Endothelial cell of umbilical vein (primary cell): ENCODE results near the gene SAA2. TPM values are rescaled to one million over a fixed set of nuclear protein-coding genes. Genes with fewer than 3 reads are reported as not detected.

Experiments used
- BruUV-seq: library from RNA; stranded (reverse); fragments of 400-500 nt; replicated peaks from 2 replicates; lab custom pipeline; 2021; lab: Mats Ljungman, UMichigan
- CTCF ChIA-PET: fragments of 300-600, 350-600 bp; sonication (Branson Sonifier 250); formaldehyde crosslinking; loops from one replicate; lab custom pipeline; 2021; ENCODE audit warnings: antibody characterized with exemption, inconsistent platforms; lab: Charles Lee
- POLR2A ChIA-PET: fragments of 300-600, 350-600 bp; sonication (Branson Sonifier 250); formaldehyde crosslinking; loops from one replicate; lab custom pipeline; 2021; ENCODE audit warnings: antibody characterized with exemption, inconsistent platforms; lab: Charles Lee
- DNase-seq: peaks from one replicate; pipeline ENCODE4 v3.0.0-alpha.2; 2011; ENCODE audit warnings: low read depth, low spot score
- FAIRE-seq: peaks from 2 replicates; lab custom pipeline; 2011; peaks lifted over from hg19 to GRCh38; lab: Jason Lieb, UNC
- H2AFZ ChIP-seq: 2 replicates; pipeline ENCODE4 v1.6.0; 2012; ENCODE audit warnings: low read depth, low read length, control low read depth, inconsistent platforms
- H3K27ac ChIP-seq: 2 replicates; pipeline ENCODE4 v1.5.1; 2011; ENCODE audit warnings: low read depth, mild to moderate bottlenecking, control low read depth, low read length, moderate library complexity; ENCODE audit not compliant: insufficient read depth
- H3K27me3 ChIP-seq, 2 experiments: 2 replicates each; pipeline versions ENCODE4 v1.6.0 to v1.6.1; 2011; ENCODE audit warnings: low read length in 2 of 2, mixed read lengths in 1 of 2; ENCODE audit not compliant: control insufficient read depth in 2 of 2, insufficient read depth in 2 of 2
- H3K36me3 ChIP-seq, 2 experiments: 2 replicates in 1 of 2; 3 replicates in 1 of 2; pipeline ENCODE4 v1.5.1; 2011; ENCODE audit warnings: low read length in 2 of 2, mild to moderate bottlenecking in 1 of 2, moderate library complexity in 1 of 2; ENCODE audit not compliant: control insufficient read depth in 2 of 2, insufficient read depth in 2 of 2; ENCODE audit errors: extremely low read depth in 1 of 2
- H3K4me1 ChIP-seq: 3 replicates; pipeline ENCODE4 v1.5.1; 2011; ENCODE audit warnings: mild to moderate bottlenecking, low read length; ENCODE audit not compliant: control insufficient read depth, insufficient read depth; ENCODE audit errors: extremely low read depth
- H3K4me2 ChIP-seq: 2 replicates; pipeline ENCODE4 v1.6.1; 2011; ENCODE audit warnings: low read length, control low read depth, mixed read lengths; ENCODE audit not compliant: insufficient read depth
- H3K4me3 ChIP-seq, 3 experiments: fragments of 200-600 bp in 1 of 3; sonication (generic), shearing (Covaris generic) in 1 of 3; replicated peaks in 1 of 3; 2 replicates each; pipeline ENCODE4 v1.5.1; 2011 to 2016; ENCODE audit warnings: control low read depth in 3 of 3, low read length in 3 of 3, mild to moderate bottlenecking in 2 of 3, inconsistent platforms in 1 of 3, low read depth in 1 of 3, moderate library complexity in 1 of 3; ENCODE audit not compliant: insufficient read depth in 1 of 3
- H3K79me2 ChIP-seq: 2 replicates; pipeline ENCODE4 v1.6.0; 2012; ENCODE audit warnings: low read length, inconsistent platforms; ENCODE audit not compliant: control insufficient read depth, insufficient read depth
- H3K9ac ChIP-seq: replicated peaks from 2 replicates; pipeline ENCODE3; 2011; ENCODE audit warnings: low read length, control low read depth; ENCODE audit not compliant: insufficient read depth; ENCODE audit errors: extremely low read depth
- H3K9me1 ChIP-seq: replicated peaks from 3 replicates; pipeline ENCODE4 v1.6.0; 2011; ENCODE audit warnings: mild to moderate bottlenecking, low read length; ENCODE audit not compliant: control insufficient read depth, insufficient read depth; ENCODE audit errors: extremely low read depth
- H3K9me3 ChIP-seq: replicated peaks from 2 replicates; pipeline ENCODE4 v1.5.1; 2012; ENCODE audit warnings: low read length, inconsistent platforms; ENCODE audit not compliant: control insufficient read depth, insufficient read depth
- H4K20me1 ChIP-seq: replicated peaks from 2 replicates; pipeline ENCODE3; 2011; ENCODE audit warnings: mild to moderate bottlenecking, low read length; ENCODE audit not compliant: control insufficient read depth, insufficient read depth; ENCODE audit errors: extremely low read depth
- CTCF ChIP-seq, 2 donors: IDR thresholded peaks; 1 replicate in 1 of 2; 2 replicates in 1 of 2; pipeline ENCODE4 v1.5.1; 2011; ENCODE audit warnings: low read length in 2 of 2, mild to moderate bottlenecking in 2 of 2, moderate library complexity in 2 of 2, control low read depth in 1 of 2, inconsistent platforms in 1 of 2, low read depth in 1 of 2; ENCODE audit not compliant: insufficient read depth in 1 of 2; ENCODE audit errors: extremely low read depth in 1 of 2
- EZH2 ChIP-seq: IDR thresholded peaks from 2 replicates; pipeline ENCODE4 v1.6.1; 2012; ENCODE audit warnings: borderline replicate concordance, low read depth, mild to moderate bottlenecking, moderate library complexity, low read length, inconsistent platforms; ENCODE audit not compliant: severe bottlenecking
- FOS ChIP-seq: IDR thresholded peaks from 2 replicates; pipeline ENCODE4 v1.6.1; 2011; ENCODE audit warnings: mild to moderate bottlenecking, low read length, moderate library complexity, borderline replicate concordance; ENCODE audit not compliant: insufficient read depth
- GATA2 ChIP-seq: IDR thresholded peaks from 2 replicates; pipeline ENCODE4 v1.7.0; 2011; ENCODE audit warnings: low read depth, mild to moderate bottlenecking, moderate library complexity, mixed read lengths, low read length; ENCODE audit not compliant: insufficient read length, insufficient read depth
- JUN ChIP-seq: IDR thresholded peaks from 2 replicates; pipeline ENCODE4 v1.6.1; 2011; ENCODE audit warnings: borderline replicate concordance, low read depth; ENCODE audit not compliant: insufficient read length, insufficient read depth
- MYC ChIP-seq: IDR thresholded peaks from one replicate; pipeline ENCODE4 v1.6.1; 2011; ENCODE audit warnings: mild to moderate bottlenecking, low read depth, low read length
- POLR2A ChIP-seq: IDR thresholded peaks from 2 replicates; pipeline ENCODE4 v1.6.1; 2012; ENCODE audit warnings: low read depth, mild to moderate bottlenecking, control low read depth, low read length
- POLR2AphosphoS5 ChIP-seq: IDR thresholded peaks from 2 replicates; pipeline ENCODE4 v1.6.1; 2012; ENCODE audit warnings: low read depth, mild to moderate bottlenecking, control low read depth, low read length, moderate library complexity; ENCODE audit not compliant: insufficient read depth
- dilution Hi-C: fragments of 300-500 bp; cut with MboI; formaldehyde crosslinking; loops from one replicate; pipeline ENCODE4 v1.15.0; 2019; ENCODE audit warnings: low sequenced_read_pairs; ENCODE audit not compliant: extremely low pct_ligation_motif_present
- intact Hi-C: fragments of 100-400 bp; cut with micrococcal nuclease; formaldehyde crosslinking; loops from one replicate; pipeline ENCODE4 v1.10.0; 2022
- polyA plus RNA-seq, 4 experiments: library from polyadenylated mRNA; depleted of rRNA in 3 of 4; stranded (reverse) in 3 of 4; unstranded in 1 of 4; fragments of >200 nt; gene quantifications; 2 replicates each; pipeline versions ENCODE4 v1.2.1 to v1.2.3, GENCODE V29; 2011 to 2012; ENCODE audit warnings: missing spikeins in 1 of 4
- total RNA-seq: library from RNA; stranded (reverse); gene quantifications from 2 replicates; pipeline ENCODE4 v1.2.3, GENCODE V29; 2021
- TF ChIP-seq, protein P1 (sequence below): IDR thresholded peaks from 2 replicates; pipeline ENCODE4 v1.6.1; 2011; ENCODE audit not compliant: insufficient read depth, insufficient read length

The SAA2 gene
- total and polyA plus RNA-seq, 2 donors (not counting 3 experiments of a cell fraction or from before 2014, with no cell fraction given): not detected

- no peak for FAIRE-seq
- Histone ChIP-seq H3K9ac (no peak within 1 kb of the TSS), H3K9me1 (no peaks in the 10 kb centered on the region), H2AFZ (no peak within 1 kb of the TSS), H3K27me3 (peaks cover 12 to 17% of the 10 kb centered on the region in 2 experiments), H3K36me3 (no peaks in the 10 kb centered on the region), H3K79me2 (no peaks in the 10 kb centered on the region), H3K4me3 (no peak within 1 kb of the TSS), H3K4me2 (no peak within 1 kb of the TSS), H4K20me1 (no peaks in the 10 kb centered on the region), H3K9me3 (no peaks in the 10 kb centered on the region), H3K27ac (no peak within 1 kb of the TSS), H3K4me1 (no peaks in the 10 kb centered on the region)
- ChIA-PET POLR2A (no interaction called here), CTCF (no interaction called here)
- no TSS peak for BruUV-seq
- TF ChIP-seq CTCF (IDR thresholded peaks at IDR 0.05; ENCODE audit: extremely low read depth in 1 of 2, insufficient read depth in 1 of 2, low read depth in 1 of 2, low read length in 2 of 2) (no peak), EZH2 (no peak), POLR2A (no peak), JUN (no peak), MYC (no peak), GATA2 (no peak), POLR2AphosphoS5 (no peak), FOS (no peak)
- TF ChIP-seq, protein P1, sequence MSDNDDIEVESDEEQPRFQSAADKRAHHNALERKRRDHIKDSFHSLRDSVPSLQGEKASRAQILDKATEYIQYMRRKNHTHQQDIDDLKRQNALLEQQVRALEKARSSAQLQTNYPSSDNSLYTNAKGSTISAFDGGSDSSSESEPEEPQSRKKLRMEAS: no peak
- DNase-seq: no peak
- dilution Hi-C loops: no loop called here
- intact Hi-C loops: no loop called here
Observed at GRCh38 chr11:18236664-18237356, 11.7 kb downstream of the SAA2 start, which contains the start of gene SAA4. Gene SAA4 (minus strand): TSS chr11:18236802. CDS start chr11:18235926, 876 bp downstream.
